Hematopoietic multipotent progenitor cell (in vitro differentiated cells): ENCODE measurements around the gene BSG. TPM values are rescaled to one million over a fixed set of nuclear protein-coding genes. Genes with fewer than 3 reads are reported as not detected.
"Not testable (repeated sequence)": the region's sequence is repeated elsewhere in the genome, so short reads cannot be mapped to it uniquely, and the experiment has no call there.

Source experiments
- DNase-seq, 3 donors: peaks; one replicate each; pipeline ENCODE4 v3.0.0-alpha.2; 2011 to 2015; ENCODE audit warnings: low read depth in 2 of 3, low spot score in 2 of 3
- total RNA-seq: library from RNA; depleted of rRNA; stranded (reverse); fragments of >200 nt; gene quantifications from one replicate; pipeline ENCODE4 v1.2.3, GENCODE V29; 2012

The BSG gene
- total RNA-seq, 1 donor, result 254 TPM

GRCh38 chr19:584240-585001 lies 12.0 kb downstream of the BSG start:
- DNase-seq, result peak in 2 of 3 donors; percentile 68 to 78

GRCh38 chr19:585146-585545 lies 12.8 kb downstream of the BSG start:
- not testable (repeated sequence) for DNase-seq

- no peak for DNase-seq
Observed at GRCh38 chr19:585551-586110, 13.2 kb downstream of the BSG start.

GRCh38 chr19:588093-588740 lies 15.8 kb downstream of the BSG start:
- peak in 2 of 3 donors; percentile 87 to 89 for DNase-seq

GRCh38 chr19:588741-589692 lies 16.6 kb downstream of the BSG start:
- no peak for DNase-seq

- no peak for DNase-seq
Observed at GRCh38 chr19:589693-590395, 17.4 kb downstream of the BSG start, which contains the start of gene HCN2. TSS of gene HCN2 (plus strand) at chr19:589881. CDS start at chr19:589946, 65 bp downstream.

- DNase-seq, result peak in 1 of 3 donors; percentile 16
Observed at GRCh38 chr19:590396-590745, 18.0 kb downstream of the BSG start.

- no peak for DNase-seq
Observed at GRCh38 chr19:590750-591098, 18.3 kb downstream of the BSG start.

- no peak for DNase-seq
Observed at GRCh38 chr19:591099-591958, 18.9 kb downstream of the BSG start.

GRCh38 chr19:592101-592500 lies 19.7 kb downstream of the BSG start:
- no peak for DNase-seq

GRCh38 chr19:593055-593454 lies 20.7 kb downstream of the BSG start:
- no peak for DNase-seq

- DNase-seq, result no peak
Observed at GRCh38 chr19:593505-593904, 21.1 kb downstream of the BSG start.

GRCh38 chr19:594265-594870 lies 22.0 kb downstream of the BSG start:
- DNase-seq, result no peak

- no peak for DNase-seq
Observed at GRCh38 chr19:595326-596262, 23.2 kb downstream of the BSG start.

GRCh38 chr19:596263-596655 lies 23.9 kb downstream of the BSG start:
- no peak for DNase-seq

- DNase-seq, result no peak
Observed at GRCh38 chr19:597406-598315, 25.3 kb downstream of the BSG start.

GRCh38 chr19:601310-601709 lies 28.9 kb downstream of the BSG start:
- DNase-seq, result no peak
